Activated naive CD4-positive, alpha-beta T cell treated with anti-CD3 and anti-CD28 coated beads for 36 hours (primary cell): ENCODE measurements around the gene MCMBP. TPM values are rescaled to one million over a fixed set of nuclear protein-coding genes. Genes with fewer than 3 reads are reported as not detected.
"Not testable (repeated sequence)": the region's sequence is repeated elsewhere in the genome, so short reads cannot be mapped to it uniquely, and the experiment has no call there.

Experiments
- CTCF ChIA-PET: fragments of 350-600 bp; sonication (Branson Sonifier 250); formaldehyde crosslinking; loops from one replicate; lab custom pipeline; 2021; ENCODE audit warnings: antibody characterized with exemption; lab: Charles Lee
- DNase-seq: peaks from one replicate; pipeline ENCODE4 v3.0.0-alpha.2; 2020
- H3K27ac Mint-ChIP-seq: one replicate; pipeline ENCODE4 v1.8.0; 2021; ENCODE audit warnings: mild to moderate bottlenecking, mixed read lengths
- H3K27me3 Mint-ChIP-seq: one replicate; pipeline ENCODE4 v1.8.0; 2021; ENCODE audit warnings: low read depth, mixed read lengths
- H3K36me3 Mint-ChIP-seq: one replicate; pipeline ENCODE4 v1.8.0; 2021; ENCODE audit warnings: low read depth, mixed read lengths
- H3K4me1 Mint-ChIP-seq: one replicate; pipeline ENCODE4 v1.8.0; 2021; ENCODE audit warnings: low read depth, mixed read lengths
- H3K4me3 Mint-ChIP-seq: one replicate; pipeline ENCODE4 v1.8.0; 2021; ENCODE audit warnings: mild to moderate bottlenecking, moderate library complexity, mixed read lengths
- H3K9me3 Mint-ChIP-seq: one replicate; pipeline ENCODE4 v1.8.0; 2021; ENCODE audit warnings: mixed read lengths
- intact Hi-C: fragments of 100-400 bp; cut with micrococcal nuclease; formaldehyde crosslinking; loops from one replicate; pipeline ENCODE4 v1.15.1; 2023
- total RNA-seq, 2 experiments: library from RNA; stranded (reverse); gene quantifications; one replicate each; pipeline ENCODE4 v1.2.3, GENCODE V29; 2021

MCMBP gene, protein sequence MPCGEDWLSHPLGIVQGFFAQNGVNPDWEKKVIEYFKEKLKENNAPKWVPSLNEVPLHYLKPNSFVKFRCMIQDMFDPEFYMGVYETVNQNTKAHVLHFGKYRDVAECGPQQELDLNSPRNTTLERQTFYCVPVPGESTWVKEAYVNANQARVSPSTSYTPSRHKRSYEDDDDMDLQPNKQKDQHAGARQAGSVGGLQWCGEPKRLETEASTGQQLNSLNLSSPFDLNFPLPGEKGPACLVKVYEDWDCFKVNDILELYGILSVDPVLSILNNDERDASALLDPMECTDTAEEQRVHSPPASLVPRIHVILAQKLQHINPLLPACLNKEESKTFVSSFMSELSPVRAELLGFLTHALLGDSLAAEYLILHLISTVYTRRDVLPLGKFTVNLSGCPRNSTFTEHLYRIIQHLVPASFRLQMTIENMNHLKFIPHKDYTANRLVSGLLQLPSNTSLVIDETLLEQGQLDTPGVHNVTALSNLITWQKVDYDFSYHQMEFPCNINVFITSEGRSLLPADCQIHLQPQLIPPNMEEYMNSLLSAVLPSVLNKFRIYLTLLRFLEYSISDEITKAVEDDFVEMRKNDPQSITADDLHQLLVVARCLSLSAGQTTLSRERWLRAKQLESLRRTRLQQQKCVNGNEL
- total RNA-seq, result 10 to 100 TPM; 76.9 to 77.7 TPM

GRCh38 chr10:119872610-119872859 lies at the start of gene MCMBP:
TSS of gene MCMBP (minus strand) at chr10:119872843. CDS start at chr10:119872584, 259 bp downstream.
- Mint-ChIP-seq H3K9me3 (no peaks in the 10 kb centered on the region), H3K27me3 (no peaks in the 10 kb centered on the region), H3K4me3 (peak within 1 kb of the TSS; percentile 83), H3K27ac (peak within 1 kb of the TSS; percentile 86), H3K4me1 (peaks cover 41% of the 10 kb centered on the region), H3K36me3 (peaks cover 5% of the 10 kb centered on the region)
- DNase-seq, result no peak
- intact Hi-C loops, result loop anchor here (1.0 to 2.0 kb wide), 6 partner anchors 46 to 1118 kb away; partner anchors contain the start of genes CACUL1, RGS10 and TIAL1
- CTCF ChIA-PET, result interaction anchor here (0.9 to 3.4 kb wide), 4 partner anchors 11 to 122 kb away, joined by 3 to 28 read pairs (median 8); no protein-coding TSS in a partner anchor

- DNase-seq, result no peak
- Mint-ChIP-seq H3K9me3 (no peaks in the 10 kb centered on the region), H3K4me1 (peaks cover 13% of the 10 kb centered on the region), H3K36me3 (peaks cover 35% of the 10 kb centered on the region), H3K27me3 (no peaks in the 10 kb centered on the region), H3K27ac (peak overlapping the region; percentile 42), H3K4me3 (no peak overlapping the region)
- CTCF ChIA-PET, result no interaction called here
- intact Hi-C loops, result loop anchor here (2.0 kb wide), 2 partner anchors 47 to 233 kb away; partner anchors contain the start of gene MCMBP
These were observed 47.2 kb upstream of the MCMBP start for GRCh38 chr10:119919826-119920225.

GRCh38 chr10:119919271-119919670 lies 46.6 kb upstream of the MCMBP start:
- no peak for DNase-seq
- CTCF ChIA-PET, result no interaction called here
- no peaks in the 10 kb centered on the region for H3K9me3 Mint-ChIP-seq
- peaks cover 13% of the 10 kb centered on the region for H3K4me1 Mint-ChIP-seq
- intact Hi-C loops, result loop anchor here (2.0 kb wide), 2 partner anchors 46 to 232 kb away; partner anchors contain the start of gene MCMBP
- no peak overlapping the region for H3K4me3 Mint-ChIP-seq
- no peaks in the 10 kb centered on the region for H3K27me3 Mint-ChIP-seq
- H3K27ac Mint-ChIP-seq, result peak overlapping the region; percentile 42
- peaks cover 38% of the 10 kb centered on the region for H3K36me3 Mint-ChIP-seq

DNA sequence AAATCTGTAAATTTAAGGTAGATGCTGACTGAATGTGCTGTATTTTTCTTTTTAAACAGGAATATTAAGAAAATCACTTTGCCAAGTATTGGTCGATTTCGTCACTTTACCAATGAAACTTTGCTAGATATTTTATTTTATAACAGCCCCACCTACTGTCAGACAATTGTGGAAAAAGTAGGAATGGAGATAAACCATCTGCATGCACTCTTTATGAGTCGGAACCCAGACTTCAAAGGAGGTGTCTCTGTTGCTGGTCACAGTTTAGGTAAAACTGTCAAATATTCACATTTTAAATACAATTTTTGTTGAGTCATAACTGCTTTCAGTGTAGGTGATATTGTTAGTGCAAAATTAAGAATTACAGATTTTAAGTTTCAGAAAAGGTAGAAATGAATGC lies 45.1 kb upstream of the MCMBP start:
- H3K4me3 Mint-ChIP-seq, result no peak overlapping the region
- peaks cover 44% of the 10 kb centered on the region for H3K36me3 Mint-ChIP-seq
- intact Hi-C loops, result loop anchor here (1.0 to 2.0 kb wide), 3 partner anchors 45 to 231 kb away; partner anchors contain the start of gene MCMBP
- no peaks in the 10 kb centered on the region for H3K9me3 Mint-ChIP-seq
- H3K27me3 Mint-ChIP-seq, result no peaks in the 10 kb centered on the region
- CTCF ChIA-PET, result no interaction called here
- no peak for DNase-seq
- no peak overlapping the region for H3K27ac Mint-ChIP-seq
- H3K4me1 Mint-ChIP-seq, result peaks cover 13% of the 10 kb centered on the region

GRCh38 chr10:119910689-119911088 lies 38.0 kb upstream of the MCMBP start:
- Mint-ChIP-seq H3K27ac (no peak overlapping the region), H3K4me1 (no peaks in the 10 kb centered on the region), H3K27me3 (no peaks in the 10 kb centered on the region), H3K9me3 (no peaks in the 10 kb centered on the region), H3K4me3 (no peak overlapping the region), H3K36me3 (peaks cover 21% of the 10 kb centered on the region)
- intact Hi-C loops, result no loop called here
- DNase-seq, result no peak
- CTCF ChIA-PET, result no interaction called here

DNA sequence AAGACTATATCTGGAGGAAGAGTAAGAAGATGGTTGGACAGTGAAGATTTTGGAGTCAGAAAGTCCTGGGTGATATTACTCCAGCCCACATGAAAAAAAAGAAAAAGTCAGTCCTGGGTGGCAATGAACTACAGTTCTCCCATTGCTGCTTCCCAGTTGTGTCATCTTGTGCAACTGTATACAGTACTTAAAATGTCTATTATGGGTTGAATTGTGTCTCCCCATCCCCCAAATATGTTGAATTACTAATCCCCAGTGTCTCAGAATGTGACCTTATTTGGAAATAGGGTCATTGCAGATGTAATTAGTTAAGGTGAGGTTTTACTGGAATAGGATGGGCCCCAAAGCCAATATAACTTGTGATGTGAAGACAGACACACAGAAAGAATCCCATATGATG lies 35.5 kb upstream of the MCMBP start:
- no peak overlapping the region for H3K27ac Mint-ChIP-seq
- no peaks in the 10 kb centered on the region for H3K9me3 Mint-ChIP-seq
- no peak for DNase-seq
- H3K4me3 Mint-ChIP-seq, result no peak overlapping the region
- intact Hi-C loops, result no loop called here
- H3K4me1 Mint-ChIP-seq, result no peaks in the 10 kb centered on the region
- H3K27me3 Mint-ChIP-seq, result no peaks in the 10 kb centered on the region
- CTCF ChIA-PET, result no interaction called here
- peaks cover 22% of the 10 kb centered on the region for H3K36me3 Mint-ChIP-seq

- H3K4me3 Mint-ChIP-seq, DNase-seq, CTCF ChIA-PET, H3K4me1 Mint-ChIP-seq, intact Hi-C loops, H3K27ac Mint-ChIP-seq, H3K27me3 Mint-ChIP-seq, H3K9me3 Mint-ChIP-seq: not testable (repeated sequence)
- peaks cover 18% of the 10 kb centered on the region for H3K36me3 Mint-ChIP-seq
These were observed 35.1 kb upstream of the MCMBP start for GRCh38 chr10:119907695-119908094.

- CTCF ChIA-PET, result interaction anchor here (0.6 kb wide), 1 partner anchor 1920 kb away, joined by 3 read pairs; no protein-coding TSS in a partner anchor
- DNase-seq, result no peak
- Mint-ChIP-seq H3K4me1 (peaks cover 6% of the 10 kb centered on the region), H3K27me3 (no peaks in the 10 kb centered on the region), H3K4me3 (no peak overlapping the region), H3K27ac (no peak overlapping the region), H3K36me3 (peaks cover 12% of the 10 kb centered on the region), H3K9me3 (no peaks in the 10 kb centered on the region)
- intact Hi-C loops, result loop anchor here (5.0 kb wide), 1 partner anchor 47 kb away; no protein-coding TSS in a partner anchor
These were observed 31.5 kb upstream of the MCMBP start for GRCh38 chr10:119903946-119904666.

- intact Hi-C loops, result loop anchor here (10.0 kb wide), 1 partner anchor 956 kb away; the partner anchor contains the start of gene WDR11
- peaks cover 9% of the 10 kb centered on the region for H3K36me3 Mint-ChIP-seq
- no peak overlapping the region for H3K4me3 Mint-ChIP-seq
- CTCF ChIA-PET, result no interaction called here
- H3K27me3 Mint-ChIP-seq, result no peaks in the 10 kb centered on the region
- no peak overlapping the region for H3K27ac Mint-ChIP-seq
- H3K9me3 Mint-ChIP-seq, result no peaks in the 10 kb centered on the region
- no peak for DNase-seq
- peaks cover 55% of the 10 kb centered on the region for H3K4me1 Mint-ChIP-seq
These were observed 25.9 kb upstream of the MCMBP start for GRCh38 chr10:119898577-119898976.

- intact Hi-C loops, result loop anchor here (10.0 kb wide), 1 partner anchor 958 kb away; the partner anchor contains the start of gene WDR11
- peaks cover 59% of the 10 kb centered on the region for H3K4me1 Mint-ChIP-seq
These were observed 24.5 kb upstream of the MCMBP start for GRCh38 chr10:119896937-119897770.

DNA sequence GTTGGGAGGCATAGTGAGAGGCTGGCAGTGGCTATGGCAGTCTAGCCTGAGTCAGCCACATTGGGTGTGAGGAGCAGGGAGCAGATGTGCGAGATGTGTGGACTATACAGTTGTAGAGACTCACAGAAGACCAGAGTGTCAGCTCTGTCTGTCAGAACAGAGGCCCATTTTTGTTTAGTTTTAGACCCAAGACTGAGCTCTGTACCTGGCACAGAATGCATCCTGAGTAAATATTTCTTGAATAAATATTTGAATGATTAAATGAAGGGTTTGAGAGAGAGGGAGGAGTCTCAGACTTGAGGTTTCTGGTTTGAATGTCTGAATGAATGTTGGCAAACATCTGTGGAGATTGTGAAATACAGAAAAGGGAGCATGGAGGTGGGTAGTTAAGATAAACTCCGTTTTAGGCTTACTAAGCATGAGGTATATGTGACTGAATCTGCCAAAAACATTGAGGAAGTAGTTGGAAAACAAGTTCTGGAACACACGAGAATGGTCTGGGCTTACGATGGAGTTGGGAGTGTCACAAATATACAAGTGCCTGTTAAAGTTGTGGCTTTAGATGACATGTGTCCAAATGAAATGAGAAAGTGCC lies 23.5 kb upstream of the MCMBP start:
- peaks cover 62% of the 10 kb centered on the region for H3K4me1 Mint-ChIP-seq
- intact Hi-C loops, result loop anchor here (10.0 kb wide), 1 partner anchor 959 kb away; the partner anchor contains the start of gene WDR11
- H3K27ac Mint-ChIP-seq, result no peak overlapping the region
- no peak overlapping the region for H3K4me3 Mint-ChIP-seq
- no peaks in the 10 kb centered on the region for H3K9me3 Mint-ChIP-seq
- CTCF ChIA-PET, result interaction anchor here (0.6 to 0.8 kb wide), 2 partner anchors 33 to 192 kb away, joined by 3 read pairs; no protein-coding TSS in a partner anchor
- H3K36me3 Mint-ChIP-seq, result peaks cover 15% of the 10 kb centered on the region
- no peak for DNase-seq
- H3K27me3 Mint-ChIP-seq, result no peaks in the 10 kb centered on the region

More at GRCh38 chr10:119896937-119897770, 24.5 kb upstream of the MCMBP start:
- Mint-ChIP-seq H3K4me3 (no peak overlapping the region), H3K27me3 (no peaks in the 10 kb centered on the region), H3K36me3 (peaks cover 15% of the 10 kb centered on the region), H3K9me3 (no peaks in the 10 kb centered on the region), H3K27ac (no peak overlapping the region)
- CTCF ChIA-PET, result interaction anchor here (0.6 to 0.7 kb wide), 2 partner anchors 24 to 193 kb away, joined by 3 to 5 read pairs; partner anchors contain the start of gene MCMBP
- DNase-seq, result no peak
